Activated B cell treated with CpG ODN at 0.5 μM for 24 hours (primary cell): Measurements from ENCODE around the gene PSENEN. TPM values are rescaled to one million over a fixed set of nuclear protein-coding genes. Genes with fewer than 3 reads are reported as not detected.

Source experiments
- total RNA-seq: library from RNA; stranded (reverse); gene quantifications from 2 replicates; pipeline ENCODE4 v1.2.3, GENCODE V29; 2022

PSENEN gene
- total RNA-seq, 1 donor from 2014 or later: 45.0 TPM

Other genes starting within 250 kb of the PSENEN start
- gene DMKN, start 232.0 kb upstream of the PSENEN start, total RNA-seq: 1.5 and 1.7 TPM in 2 replicates
- gene SBSN, start 217.3 kb upstream of the PSENEN start, total RNA-seq: not detected in 2 replicates
- not detected in 2 replicates for gene GAPDHS, start 212.2 kb upstream of the PSENEN start, total RNA-seq
- gene TMEM147, start 200.0 kb upstream of the PSENEN start, total RNA-seq: 46.9 and 55.3 TPM in 2 replicates
- not detected in 2 replicates for gene ATP4A, start 182.0 kb upstream of the PSENEN start, total RNA-seq
- gene PMIS2, start 159.5 kb upstream of the PSENEN start, total RNA-seq: not detected in 2 replicates
- 31.5 and 36.1 TPM in 2 replicates for gene HAUS5, start 132.9 kb upstream of the PSENEN start, total RNA-seq
- gene RBM42, start 116.6 kb upstream of the PSENEN start, total RNA-seq: 73.6 and 76.1 TPM in 2 replicates
- gene ETV2, start 103.9 kb upstream of the PSENEN start, total RNA-seq: 0.32 TPM in 1 of 2 replicates, not detected in the other
- gene COX6B1, start 97.3 kb upstream of the PSENEN start, total RNA-seq: 334 and 401 TPM in 2 replicates
- gene UPK1A, start 79.1 kb upstream of the PSENEN start, total RNA-seq: not detected in 2 replicates
- 16.4 and 21.4 TPM in 2 replicates for gene ZBTB32, start 41.1 kb upstream of the PSENEN start, total RNA-seq
- 65.6 and 65.8 TPM in 2 replicates for gene KMT2B, start 27.6 kb upstream of the PSENEN start, total RNA-seq
- 130 and 133 TPM in 2 replicates for gene IGFLR1, start 3.2 kb upstream of the PSENEN start, total RNA-seq
- gene U2AF1L4, start 233 bp upstream of the PSENEN start, total RNA-seq: 41.0 and 46.1 TPM in 2 replicates
- 12.2 and 14.3 TPM in 2 replicates for gene LIN37, start 2.9 kb downstream of the PSENEN start, total RNA-seq
- not detected in 2 replicates for gene HSPB6, start 11.4 kb downstream of the PSENEN start, total RNA-seq
- 43.7 and 60.5 TPM in 2 replicates for gene PROSER3, start 12.5 kb downstream of the PSENEN start, total RNA-seq
- gene ARHGAP33, start 29.9 kb downstream of the PSENEN start, total RNA-seq: 9.3 and 15.0 TPM in 2 replicates
- gene PRODH2, start 67.2 kb downstream of the PSENEN start, total RNA-seq: not detected in 2 replicates
- gene NPHS1, start 106.9 kb downstream of the PSENEN start, total RNA-seq: 0.18 TPM in 1 of 2 replicates, not detected in the other
- not detected in 2 replicates for gene KIRREL2, start 111.3 kb downstream of the PSENEN start, total RNA-seq
- not detected in 2 replicates for gene APLP1, start 122.9 kb downstream of the PSENEN start, total RNA-seq
- 120 and 143 TPM in 2 replicates for gene NFKBID, start 154.9 kb downstream of the PSENEN start, total RNA-seq
- gene HCST, start 156.9 kb downstream of the PSENEN start, total RNA-seq: 2.9 and 3.5 TPM in 2 replicates
- gene TYROBP, start 162.6 kb downstream of the PSENEN start, total RNA-seq: 0.83 TPM in 1 of 2 replicates, not detected in the other
- 1.8 TPM in 2 replicates for gene LRFN3, start 190.7 kb downstream of the PSENEN start, total RNA-seq
- 20.3 and 21.9 TPM in 2 replicates for gene SDHAF1, start 249.5 kb downstream of the PSENEN start, total RNA-seq